Testis (tissue), 2 donors: Measurements from ENCODE around the gene GALR1.

Experiments
- POLR2A ChIP-seq: fragments of 450-650 bp; IDR thresholded peaks from one replicate; pipeline ENCODE4 v1.6.1; 2017; ENCODE audit warnings: antibody characterized with exemption, mild to moderate bottlenecking, moderate library complexity
- TF ChIP-seq, protein P1 (sequence below), 3 experiments: fragments of 450-650 bp in 2 of 3; fragments of 200-600 bp in 1 of 3; sonication (generic) in 1 of 3; IDR thresholded peaks; one replicate each; pipeline ENCODE4 v1.5.1; 2016 to 2019; ENCODE audit warnings: antibody characterized with exemption in 3 of 3, mild to moderate bottlenecking in 2 of 3, moderate library complexity in 1 of 3

DNA sequence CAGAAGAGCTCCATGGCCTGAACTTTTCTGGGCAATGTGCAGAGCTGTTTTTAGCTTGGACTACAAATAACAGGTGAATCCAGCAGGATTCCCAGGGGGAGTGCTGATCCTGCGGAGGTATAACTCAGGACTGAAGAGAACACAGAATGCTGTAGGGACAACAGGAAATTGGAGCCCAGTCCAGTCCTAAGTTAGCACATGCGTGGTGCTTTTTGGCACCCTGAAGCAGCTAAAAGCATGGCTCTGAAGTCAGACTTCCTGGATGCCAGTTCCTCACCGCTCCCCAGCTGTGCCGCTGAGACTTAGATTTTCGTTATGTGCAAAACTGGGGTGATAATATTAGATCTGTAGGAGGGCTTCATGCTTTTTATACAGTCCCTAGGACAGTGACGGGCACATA lies 58.6 kb downstream of the GALR1 start:
- TF ChIP-seq, protein P1, sequence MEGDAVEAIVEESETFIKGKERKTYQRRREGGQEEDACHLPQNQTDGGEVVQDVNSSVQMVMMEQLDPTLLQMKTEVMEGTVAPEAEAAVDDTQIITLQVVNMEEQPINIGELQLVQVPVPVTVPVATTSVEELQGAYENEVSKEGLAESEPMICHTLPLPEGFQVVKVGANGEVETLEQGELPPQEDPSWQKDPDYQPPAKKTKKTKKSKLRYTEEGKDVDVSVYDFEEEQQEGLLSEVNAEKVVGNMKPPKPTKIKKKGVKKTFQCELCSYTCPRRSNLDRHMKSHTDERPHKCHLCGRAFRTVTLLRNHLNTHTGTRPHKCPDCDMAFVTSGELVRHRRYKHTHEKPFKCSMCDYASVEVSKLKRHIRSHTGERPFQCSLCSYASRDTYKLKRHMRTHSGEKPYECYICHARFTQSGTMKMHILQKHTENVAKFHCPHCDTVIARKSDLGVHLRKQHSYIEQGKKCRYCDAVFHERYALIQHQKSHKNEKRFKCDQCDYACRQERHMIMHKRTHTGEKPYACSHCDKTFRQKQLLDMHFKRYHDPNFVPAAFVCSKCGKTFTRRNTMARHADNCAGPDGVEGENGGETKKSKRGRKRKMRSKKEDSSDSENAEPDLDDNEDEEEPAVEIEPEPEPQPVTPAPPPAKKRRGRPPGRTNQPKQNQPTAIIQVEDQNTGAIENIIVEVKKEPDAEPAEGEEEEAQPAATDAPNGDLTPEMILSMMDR (IDR thresholded peaks at IDR 0.05): no peak
- TF ChIP-seq POLR2A: no peak
